GM20431 (cell line): Measurements from ENCODE around the gene THY1.
"Not testable (repeated sequence)": the region's sequence is repeated elsewhere in the genome, so short reads cannot be mapped to it uniquely, and the experiment has no call there.

Experiments
- in situ Hi-C: fragments of 300-500 bp; cut with MseI, MboI; formaldehyde crosslinking; loops from one replicate; pipeline ENCODE4 v1.15.0; 2020; ENCODE audit warnings: low sequenced_read_pairs; ENCODE audit not compliant: unreplicated experiment

The THY1 gene

DNA sequence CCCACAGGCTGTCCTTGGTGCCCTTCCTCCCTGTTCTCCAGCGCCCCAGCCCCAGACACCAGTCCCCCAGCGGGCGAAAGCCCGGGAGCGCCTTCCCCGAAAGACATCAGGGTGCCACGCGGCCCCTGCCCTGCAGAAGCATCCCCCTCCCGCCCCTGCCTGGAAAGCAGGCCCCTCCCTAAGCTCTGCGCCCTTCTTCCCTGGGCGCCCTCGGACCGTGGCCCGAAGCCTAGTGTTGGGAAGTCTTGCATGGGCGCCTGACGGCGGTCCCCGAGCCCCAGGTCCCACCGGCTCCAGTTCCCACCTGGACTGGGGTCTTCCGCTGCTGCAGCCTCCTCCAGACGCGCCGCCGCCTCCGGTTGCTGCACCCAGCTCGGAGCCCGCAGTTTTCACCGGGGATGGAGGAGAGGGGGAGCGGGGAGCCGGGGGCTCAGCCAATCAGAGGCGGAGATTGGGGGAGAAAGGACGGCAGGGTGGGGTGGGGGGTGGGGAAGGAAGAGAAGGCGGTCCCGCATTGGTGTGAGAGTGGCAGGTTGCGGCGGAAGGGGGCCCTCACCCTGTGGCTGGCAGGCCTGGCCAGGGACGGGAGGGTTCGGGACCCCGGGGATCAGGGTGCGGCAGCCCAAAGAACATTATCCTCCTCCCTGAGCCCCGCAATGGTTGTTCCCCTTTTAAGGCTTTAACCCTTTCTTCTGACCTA, at the start of gene THY1:
Gene THY1 (minus strand): TSS at position 364 of the 700 bp plus-strand sequence. CDS start 2,267 bp downstream, outside the sequence.
- in situ Hi-C loops = no loop called here

DNA sequence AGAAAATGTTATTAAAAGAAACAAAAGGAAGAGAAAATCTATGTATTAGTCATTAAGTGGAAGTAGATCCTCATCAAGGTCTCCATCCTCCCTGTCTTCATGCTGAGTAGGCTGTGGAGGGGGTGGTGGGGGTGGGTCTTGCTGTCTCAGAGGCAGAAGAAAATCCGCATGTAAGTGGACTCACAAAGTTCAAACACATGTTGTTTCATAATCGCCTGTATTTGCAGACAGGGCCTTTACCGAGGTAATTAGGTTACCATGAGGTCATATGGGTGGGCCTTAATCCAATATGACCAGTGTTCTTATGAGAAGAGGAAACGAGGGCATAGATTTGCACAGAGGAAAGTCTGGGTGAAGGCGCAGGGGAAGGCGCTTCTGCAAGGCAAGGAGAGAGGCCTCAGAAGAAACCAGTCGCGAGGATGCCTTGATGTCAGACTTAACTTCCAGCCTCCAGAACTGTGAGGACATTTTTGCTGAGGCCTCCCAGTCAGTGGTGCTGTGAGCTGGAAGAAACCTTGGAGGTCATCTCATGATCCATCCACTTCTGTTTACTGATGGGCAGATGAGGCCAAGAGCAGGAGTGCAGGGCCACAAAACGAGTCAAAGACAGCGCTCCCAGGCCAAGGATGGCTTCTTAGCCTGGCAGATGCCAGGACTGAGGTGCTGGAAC, 49.3 kb upstream of the THY1 start:
- in situ Hi-C loops = loop anchor here (10.0 kb wide), 1 partner anchor 118 kb away; no protein-coding TSS in a partner anchor

DNA sequence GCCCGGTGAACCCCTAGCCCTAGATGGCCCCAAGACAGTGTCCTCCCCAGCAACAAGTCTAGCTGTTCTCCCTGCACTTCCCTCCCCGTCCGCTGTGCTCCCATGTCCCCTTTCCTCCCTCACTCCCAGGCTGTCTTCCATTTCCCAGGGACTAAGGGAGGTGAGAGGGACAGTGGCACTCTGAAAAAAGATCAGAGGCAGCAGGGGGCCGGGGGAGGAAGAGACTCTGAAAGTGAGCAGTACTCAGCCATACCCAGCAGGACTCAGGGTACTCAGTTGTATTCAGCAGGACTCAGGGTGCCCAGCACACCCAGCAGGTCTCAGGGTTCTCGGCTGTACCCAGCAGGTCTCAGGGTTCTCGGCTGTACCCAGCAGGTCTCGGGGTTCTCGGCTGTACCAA, 48.4 kb upstream of the THY1 start:
- in situ Hi-C loops = loop anchor here (10.0 kb wide), 1 partner anchor 117 kb away; no protein-coding TSS in a partner anchor

DNA sequence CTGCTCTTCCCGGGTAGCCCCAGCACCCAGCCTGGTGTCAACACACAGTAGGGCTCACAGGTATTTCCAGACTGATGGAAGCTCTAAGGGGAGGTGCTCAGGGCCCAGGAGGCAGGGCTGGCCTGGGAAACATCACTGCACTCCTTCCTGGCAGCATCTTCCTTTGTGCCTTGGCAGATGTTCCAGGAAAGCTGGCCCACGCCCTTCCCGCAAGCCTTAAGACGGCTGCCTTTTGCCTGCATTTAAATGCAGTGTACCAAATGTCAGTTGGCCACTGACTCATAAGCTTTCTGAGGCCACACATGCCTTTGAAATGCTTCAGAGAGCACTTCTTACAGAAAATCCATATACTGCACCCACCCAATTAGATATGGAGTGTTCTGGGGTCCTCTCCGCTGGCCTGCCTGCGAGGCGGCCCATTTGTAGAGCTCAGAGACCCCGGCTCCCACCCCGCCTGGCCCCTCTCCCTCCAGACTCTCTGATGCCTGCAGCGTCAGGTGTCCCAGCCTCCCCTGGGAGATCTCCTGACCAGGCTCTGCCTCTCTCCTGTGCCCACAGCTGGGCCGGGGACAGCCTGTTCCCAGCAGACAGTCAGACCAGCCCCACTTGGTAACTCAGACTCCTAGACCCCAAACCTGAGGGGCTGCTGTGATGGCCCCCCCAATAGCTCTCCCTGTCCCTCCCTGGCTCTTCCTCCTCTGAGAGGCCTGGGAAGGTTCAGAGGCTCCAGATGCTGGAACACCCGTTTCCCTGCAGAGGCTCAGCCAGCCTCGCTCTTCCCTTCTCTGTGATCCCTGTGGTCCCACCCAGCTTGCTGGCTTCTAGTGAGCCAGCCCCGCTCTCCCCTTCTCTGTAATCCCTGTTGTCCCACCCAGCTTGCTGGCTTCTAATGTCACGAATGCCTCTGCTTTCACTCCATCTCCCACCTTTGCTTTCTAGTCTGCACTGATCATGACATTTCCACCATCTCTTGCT, 47.6 kb upstream of the THY1 start:
- in situ Hi-C loops = loop anchor here (10.0 kb wide), 1 partner anchor 116 kb away; no protein-coding TSS in a partner anchor

DNA sequence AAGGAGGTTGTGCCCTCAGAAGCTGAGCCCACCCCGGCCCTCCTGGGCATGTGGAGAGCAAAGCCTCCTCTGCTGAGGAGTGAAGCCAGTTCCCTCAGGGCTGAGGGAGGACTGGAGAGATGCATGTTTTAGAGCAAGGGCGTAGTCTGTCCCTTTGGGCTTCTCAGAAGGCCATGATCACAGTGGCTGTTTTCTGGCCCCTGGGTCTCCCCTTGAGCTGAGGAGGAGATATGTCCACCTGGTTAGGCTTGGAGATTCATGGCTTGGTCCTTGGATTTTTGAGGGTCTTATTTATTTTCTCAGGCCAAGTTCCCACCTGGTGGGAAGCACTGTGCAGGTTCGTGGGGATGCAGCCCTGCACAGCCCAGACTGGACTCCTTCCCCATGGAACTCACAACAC, 46.5 kb upstream of the THY1 start:
- in situ Hi-C loops = no loop called here

DNA sequence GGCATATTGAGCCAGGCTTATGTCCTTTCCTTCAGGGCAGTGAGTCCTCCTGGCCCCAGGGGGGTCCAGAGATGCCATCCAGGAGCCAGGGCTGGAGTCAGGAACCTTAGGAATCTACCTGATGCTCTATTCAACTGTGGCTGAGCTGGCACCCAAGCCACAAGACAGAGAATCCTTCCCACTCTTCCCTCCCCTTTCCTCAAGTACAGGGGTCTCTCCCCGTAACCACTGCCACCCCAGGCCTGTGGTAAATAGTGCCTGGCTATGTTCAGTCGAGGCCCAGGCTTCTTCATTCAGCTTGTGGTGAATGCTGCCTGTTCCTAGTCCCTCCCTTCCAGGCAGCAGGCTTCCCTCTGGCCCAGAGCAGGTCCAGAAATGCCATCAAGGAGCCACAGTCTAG, 45.5 kb upstream of the THY1 start:
- in situ Hi-C loops = no loop called here

DNA sequence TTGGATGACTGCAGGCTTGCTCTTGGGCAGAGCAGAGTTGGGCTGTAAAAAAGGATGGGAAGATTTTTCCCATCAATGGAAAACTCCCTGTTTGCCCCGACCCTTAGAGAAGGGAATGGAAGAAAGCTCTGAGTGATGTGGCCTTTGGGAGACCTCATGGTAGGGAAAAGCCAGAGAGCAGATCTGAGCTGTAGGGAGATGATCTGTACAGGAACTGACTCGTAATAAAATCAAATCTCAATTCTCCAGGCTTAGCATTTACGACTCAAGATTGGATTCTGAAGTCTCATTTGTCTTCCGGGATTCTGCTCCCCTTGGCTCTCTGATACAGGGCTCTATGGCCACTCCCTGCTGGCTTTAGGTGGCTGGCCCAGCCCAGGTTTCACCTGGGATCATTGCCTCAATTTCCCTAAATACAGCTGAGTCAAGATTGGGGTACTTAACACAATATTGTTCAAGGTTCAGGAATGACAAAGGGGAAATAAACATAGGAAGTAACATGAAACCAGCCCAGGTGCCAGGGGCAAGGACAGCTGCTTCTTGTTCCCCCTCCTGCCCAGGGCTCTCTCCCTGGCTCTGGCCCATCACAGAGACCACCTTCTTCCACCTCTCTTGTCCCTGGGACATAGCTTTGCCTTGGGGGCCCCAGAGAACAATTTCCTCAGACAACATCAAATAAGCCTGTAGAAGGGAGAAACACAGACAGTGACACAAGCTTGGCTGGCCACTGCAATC, 38.4 kb upstream of the THY1 start:
- in situ Hi-C loops = no loop called here

DNA sequence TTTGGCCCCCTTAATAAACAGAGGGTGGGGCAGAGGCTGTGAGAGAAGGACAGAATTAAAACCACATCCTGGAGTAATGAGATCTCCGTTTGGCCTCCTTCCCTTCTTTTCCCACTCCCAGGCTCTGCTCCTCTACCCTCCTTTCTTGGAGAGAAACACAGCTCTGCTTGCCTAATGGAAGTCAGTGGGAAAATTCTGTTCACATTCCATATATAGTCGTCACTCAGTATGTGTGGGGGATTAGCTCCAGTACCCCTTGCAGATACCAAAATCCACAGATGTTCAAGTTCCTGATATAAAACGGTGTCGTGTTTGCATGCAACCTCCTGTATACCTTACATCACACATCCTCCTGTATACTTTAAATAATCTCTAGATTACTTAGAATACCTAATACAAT, 37.6 kb upstream of the THY1 start:
- in situ Hi-C loops = no loop called here

DNA sequence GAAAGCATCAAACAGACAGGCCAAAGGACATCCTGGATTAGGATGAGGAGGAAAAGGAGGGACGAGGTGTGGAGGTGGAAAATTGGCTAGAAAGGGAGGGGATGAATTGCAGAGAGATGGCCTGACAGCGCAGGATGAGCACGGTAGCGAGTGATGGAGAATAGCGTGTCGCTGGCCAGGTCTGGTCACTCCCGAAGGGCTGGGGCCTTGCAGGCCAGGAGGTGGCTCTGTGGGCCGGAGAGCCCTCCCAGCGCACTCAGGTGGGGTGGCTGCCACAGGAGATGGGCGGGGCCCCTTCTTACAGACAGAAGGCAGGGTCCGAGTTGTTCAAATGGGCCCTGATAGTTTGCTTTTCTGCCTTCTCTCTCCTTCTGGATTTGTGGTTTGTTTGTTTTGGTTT, 37.1 kb upstream of the THY1 start:
- in situ Hi-C loops = no loop called here

DNA sequence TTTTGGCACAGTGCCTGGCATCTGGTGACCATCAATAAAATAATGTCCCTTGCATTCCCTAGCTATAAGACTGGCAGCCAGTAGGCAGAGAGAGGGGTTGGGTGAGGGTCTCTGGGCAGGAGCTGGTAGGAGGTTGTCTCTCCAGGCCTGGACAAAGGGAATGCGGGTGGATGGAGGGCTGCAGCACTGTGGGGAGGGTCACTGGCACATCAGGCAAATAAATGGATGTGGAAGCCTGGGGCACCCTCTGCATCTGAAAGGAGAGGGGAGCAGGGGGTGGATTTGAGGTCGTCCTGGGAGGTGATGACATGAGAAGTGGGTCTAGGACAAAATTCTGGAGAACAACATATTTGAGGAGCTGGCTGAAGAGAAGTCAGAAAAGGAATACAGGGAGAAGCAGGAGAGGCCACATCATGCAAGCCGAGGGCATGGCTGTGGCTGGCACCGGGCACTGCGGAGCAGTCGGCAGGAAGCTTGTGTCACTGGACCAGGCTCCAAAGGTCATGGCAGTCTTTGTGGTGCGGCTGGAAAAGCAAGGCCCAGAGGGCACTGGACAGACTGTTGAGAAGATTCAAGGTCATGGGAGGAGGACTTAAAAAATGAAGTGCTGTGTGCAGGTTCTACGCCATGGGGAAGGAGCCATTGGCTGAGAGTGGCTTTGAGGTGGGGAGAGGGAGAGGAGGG, 36.5 kb upstream of the THY1 start:
- in situ Hi-C loops = no loop called here

DNA sequence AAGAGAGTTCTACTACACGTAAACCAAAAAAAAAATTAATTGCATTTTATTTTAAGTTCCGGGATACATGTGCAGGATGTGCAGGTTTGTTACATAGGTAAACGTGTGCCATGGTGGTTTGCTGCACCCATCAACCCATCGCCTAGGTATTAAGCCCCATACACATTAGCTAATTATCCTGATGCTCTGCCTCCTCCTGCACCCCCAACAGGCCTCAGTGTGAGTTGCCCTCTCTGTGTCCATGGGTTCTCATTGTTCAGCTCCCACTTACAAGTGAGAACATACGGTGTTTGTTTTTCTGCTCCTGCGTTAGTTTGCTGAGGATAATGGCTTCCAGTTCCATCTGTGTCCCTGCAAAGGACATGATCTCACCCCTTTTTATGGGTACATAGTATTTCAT, 32.7 kb upstream of the THY1 start:
- in situ Hi-C loops = not testable (repeated sequence)

DNA sequence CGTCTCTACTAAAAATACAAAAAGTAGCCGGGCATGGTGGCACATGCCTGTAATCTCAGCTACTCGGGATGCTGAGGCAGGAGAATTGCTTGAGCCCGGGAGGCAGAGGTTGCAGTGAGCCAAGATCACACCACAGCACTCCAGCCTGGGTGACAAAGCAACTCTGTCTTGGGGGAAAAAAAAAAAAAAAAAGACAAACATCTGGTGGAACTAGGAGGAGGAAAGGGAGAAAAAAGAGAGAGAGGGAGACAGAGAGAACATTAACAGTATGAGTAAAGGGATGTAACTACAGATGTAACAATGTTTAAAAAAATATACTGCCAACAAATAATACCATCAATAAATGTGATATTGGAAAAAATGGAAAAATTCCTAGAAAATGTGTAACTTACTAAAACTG, 32.3 kb upstream of the THY1 start:
- in situ Hi-C loops = not testable (repeated sequence)

DNA sequence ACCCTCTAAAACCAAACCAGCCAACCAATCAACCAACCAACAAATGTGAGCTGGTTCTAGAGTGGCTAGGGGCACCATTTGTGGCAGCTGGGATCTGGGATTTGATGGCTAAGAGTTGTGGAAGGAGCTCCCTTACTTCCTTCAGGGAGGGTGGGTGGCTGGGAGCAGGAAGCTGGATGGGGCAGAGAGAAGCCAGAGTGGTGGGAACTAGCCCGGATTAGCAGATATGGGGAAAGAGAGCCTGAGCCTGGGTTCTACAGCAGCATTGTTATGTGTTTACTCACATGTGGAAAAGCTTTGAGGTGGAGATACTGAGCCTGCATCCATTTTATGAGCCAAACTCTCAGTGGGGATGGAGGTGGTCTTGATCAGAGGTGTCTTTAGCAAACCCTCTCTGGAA, 30.9 kb upstream of the THY1 start:
- in situ Hi-C loops = no loop called here

DNA sequence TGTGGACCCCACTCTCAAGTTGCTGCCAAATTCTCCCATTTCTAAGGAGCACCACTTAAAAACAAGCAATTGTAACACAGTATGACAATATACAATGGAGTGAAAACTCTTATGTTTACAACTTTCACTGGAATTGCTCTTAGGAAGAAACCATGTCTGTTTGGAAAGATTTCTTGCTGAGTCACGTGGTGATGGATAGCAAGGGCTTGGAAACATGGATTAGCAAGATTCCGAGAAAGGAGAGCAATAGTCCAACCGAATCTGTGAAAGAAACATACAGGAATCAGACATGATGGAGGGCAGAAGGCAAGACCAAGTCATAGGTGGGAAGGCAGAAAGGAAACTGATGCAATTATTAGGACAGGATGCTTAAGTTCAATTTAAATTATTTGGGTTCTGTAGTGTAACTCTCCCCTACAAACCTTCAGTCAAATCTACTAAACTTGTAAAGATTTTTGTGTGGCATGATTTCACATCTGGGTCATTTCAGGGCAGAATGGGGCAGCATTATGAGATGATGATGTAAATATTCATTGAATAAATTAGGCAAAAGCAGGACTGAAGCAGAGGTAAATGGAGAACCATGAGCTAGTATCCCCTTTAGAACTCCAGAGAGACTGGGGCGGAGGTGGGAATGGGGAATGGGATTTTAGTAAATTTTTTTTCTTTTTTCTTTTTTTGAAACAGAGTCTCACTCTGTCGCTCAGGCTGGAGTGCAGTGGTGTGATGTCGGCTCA, 27.8 kb upstream of the THY1 start:
- in situ Hi-C loops = no loop called here

DNA sequence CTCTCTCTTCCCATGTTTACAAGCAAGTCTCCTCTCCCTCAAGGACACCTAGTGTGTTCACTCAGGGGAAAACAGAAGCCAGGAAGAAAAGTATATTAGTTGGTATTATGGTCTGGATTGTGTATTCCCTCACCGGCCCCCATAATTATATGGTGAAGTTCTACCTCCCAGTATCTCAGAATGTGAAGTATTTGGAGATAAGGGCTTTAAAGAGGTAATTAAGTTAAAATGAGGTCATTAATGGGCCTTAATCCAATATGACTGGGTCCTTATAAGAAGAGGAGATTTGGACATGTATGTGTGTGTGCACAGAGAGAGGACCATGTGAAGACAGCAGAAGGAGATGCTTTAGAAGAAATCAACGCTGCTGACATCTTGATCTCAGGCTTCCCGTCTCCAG, 26.5 kb upstream of the THY1 start:
- in situ Hi-C loops = no loop called here

DNA sequence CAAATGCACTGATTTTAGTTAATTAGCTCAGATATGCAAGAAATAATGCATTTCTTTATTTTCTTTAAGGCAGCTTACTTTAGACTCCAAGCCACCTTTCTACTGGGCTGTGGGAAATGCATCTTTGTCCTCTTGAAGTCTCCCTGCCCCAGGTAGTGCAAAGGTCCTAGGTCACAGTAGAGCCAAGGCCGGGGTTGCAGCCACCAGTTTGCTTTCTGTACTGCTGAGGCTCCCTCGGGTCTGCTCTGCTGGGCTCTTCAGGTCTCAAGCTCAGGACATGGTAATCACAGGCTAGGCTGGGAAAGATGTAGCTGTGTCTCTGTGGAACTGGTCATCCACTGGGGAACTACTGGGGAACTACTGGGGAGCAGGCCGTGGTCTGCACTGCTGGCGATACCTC, 25.4 kb upstream of the THY1 start:
- in situ Hi-C loops = no loop called here

DNA sequence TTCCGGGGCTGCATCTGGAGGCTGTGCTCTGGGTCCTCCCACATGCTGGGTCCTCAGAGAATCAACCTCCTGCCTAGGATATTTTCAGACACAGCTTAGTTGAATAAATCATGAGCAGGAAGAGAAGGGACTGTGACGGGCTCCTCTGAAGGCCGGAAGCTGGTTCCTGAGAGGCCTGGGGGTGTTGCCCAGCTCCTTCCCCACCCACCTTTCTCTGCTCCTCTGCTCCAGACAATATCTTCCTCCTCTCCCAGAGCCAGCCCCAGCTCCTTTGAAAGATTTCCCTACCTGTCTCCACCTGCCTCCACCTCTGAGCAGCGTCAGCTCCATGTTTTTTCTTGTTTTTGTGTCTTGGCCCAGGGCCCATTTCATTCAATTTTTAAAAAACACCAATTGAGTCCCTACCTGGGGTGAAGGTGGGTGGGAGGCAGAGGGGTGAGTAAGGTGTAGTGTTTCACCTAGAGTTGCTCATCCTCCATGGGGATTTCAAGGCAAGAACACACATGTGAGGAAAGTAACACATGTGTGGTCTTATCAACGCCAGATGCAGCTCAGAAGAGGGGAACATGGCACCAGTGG, 24.8 kb upstream of the THY1 start:
- in situ Hi-C loops = no loop called here

DNA sequence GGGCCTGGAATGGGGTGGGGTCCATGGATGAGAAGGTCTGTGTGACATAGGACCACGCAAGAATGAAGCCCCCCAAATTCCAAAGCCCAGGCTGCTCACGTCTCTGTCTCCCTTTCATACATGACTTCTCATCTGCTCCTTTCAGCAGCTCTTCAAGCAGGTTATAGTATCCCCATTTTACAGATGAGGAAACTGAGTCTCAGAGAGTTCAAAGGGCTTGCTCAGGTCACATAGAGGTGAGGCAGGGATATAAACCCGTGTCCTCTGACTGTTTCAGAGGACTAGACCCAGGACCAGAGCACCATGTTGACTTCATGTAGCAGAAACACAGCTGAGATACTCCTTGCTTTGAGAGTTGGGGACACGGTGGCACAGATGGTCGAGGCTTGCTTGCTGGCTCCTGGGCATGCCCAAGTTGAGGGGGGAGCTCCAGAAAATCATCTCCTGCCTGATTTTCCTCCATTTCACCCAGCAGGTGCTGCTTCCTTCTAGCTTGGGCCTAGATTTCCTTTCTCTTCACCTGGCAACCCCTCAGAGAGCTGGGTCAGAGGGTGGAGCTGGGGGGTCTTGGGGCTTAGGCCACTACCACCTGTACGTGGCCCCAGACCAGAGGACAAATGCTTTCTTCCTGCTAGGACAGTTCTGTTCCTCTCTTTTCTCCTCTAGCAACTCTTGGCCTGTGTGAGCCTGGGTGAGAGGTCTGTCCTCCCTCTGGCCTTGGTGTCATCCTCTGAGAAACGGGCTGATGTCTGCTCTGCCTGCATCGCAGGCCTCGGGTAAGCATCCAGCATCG, 24.1 kb upstream of the THY1 start:
- in situ Hi-C loops = no loop called here
